SKM-1 (cell line): ENCODE measurements around the gene TNIK.

Source experiments
- DNase-seq: peaks from one replicate; lab custom pipeline; 2025; ENCODE audit not compliant: unreplicated experiment; lab: John Stamatoyannopoulos, UW

The TNIK gene

GRCh38 chr3:171236265-171237008 lies 223.8 kb downstream of the TNIK start:
- DNase-seq: no peak

- no peak for DNase-seq
These were observed 225.8 kb downstream of the TNIK start for GRCh38 chr3:171234298-171235010.

GRCh38 chr3:171231361-171231760 lies 228.8 kb downstream of the TNIK start:
- DNase-seq: no peak

- DNase-seq: no peak
These were observed 229.3 kb downstream of the TNIK start for GRCh38 chr3:171230865-171231264.

- no peak for DNase-seq
These were observed 231.0 kb downstream of the TNIK start for GRCh38 chr3:171229173-171229572.

- DNase-seq: no peak
These were observed 232.0 kb downstream of the TNIK start for GRCh38 chr3:171228240-171228639.

- DNase-seq: no peak
These were observed 232.4 kb downstream of the TNIK start for GRCh38 chr3:171227828-171228227.

- DNase-seq: no peak
These were observed 232.8 kb downstream of the TNIK start for GRCh38 chr3:171227359-171227758.

- no peak for DNase-seq
These were observed 233.4 kb downstream of the TNIK start for GRCh38 chr3:171226794-171227193.

GRCh38 chr3:171225708-171226107 lies 234.5 kb downstream of the TNIK start:
- no peak for DNase-seq

GRCh38 chr3:171225165-171225564 lies 235.0 kb downstream of the TNIK start:
- no peak for DNase-seq

GRCh38 chr3:171223396-171223795 lies 236.8 kb downstream of the TNIK start:
- DNase-seq: no peak

GRCh38 chr3:171222995-171223394 lies 237.2 kb downstream of the TNIK start:
- DNase-seq: no peak

GRCh38 chr3:171221597-171221996 lies 238.6 kb downstream of the TNIK start:
- DNase-seq: no peak

- DNase-seq: no peak
These were observed 239.1 kb downstream of the TNIK start for GRCh38 chr3:171221104-171221503.

GRCh38 chr3:171219258-171219657 lies 240.9 kb downstream of the TNIK start:
- DNase-seq: no peak

GRCh38 chr3:171218069-171218468 lies 242.1 kb downstream of the TNIK start:
- DNase-seq: no peak

GRCh38 chr3:171213907-171214306 lies 246.3 kb downstream of the TNIK start:
- no peak for DNase-seq

GRCh38 chr3:171213178-171213577 lies 247.0 kb downstream of the TNIK start:
- no peak for DNase-seq

GRCh38 chr3:171212648-171213047 lies 247.6 kb downstream of the TNIK start:
- no peak for DNase-seq

GRCh38 chr3:171206283-171206682 lies 253.9 kb downstream of the TNIK start:
- DNase-seq: no peak

- no peak for DNase-seq
These were observed 255.3 kb downstream of the TNIK start for GRCh38 chr3:171204942-171205341.

- DNase-seq: no peak
These were observed 258.4 kb downstream of the TNIK start for GRCh38 chr3:171201825-171202224.
